ENCODE data around the gene LYRM4.

Gene LYRM4

GRCh38 chr6:5241252-5241651, 19.5 kb downstream of the LYRM4 start:
- no peak for DNase-seq

GRCh38 chr6:5238336-5238735, 22.4 kb downstream of the LYRM4 start:
- no peak for DNase-seq

GRCh38 chr6:5237805-5238204, 22.9 kb downstream of the LYRM4 start:
- no peak for DNase-seq

GRCh38 chr6:5235830-5236229, 24.9 kb downstream of the LYRM4 start:
- no peak for DNase-seq

GRCh38 chr6:5234874-5235273, 25.9 kb downstream of the LYRM4 start:
- no peak for DNase-seq

- DNase-seq = no peak
These were observed 29.5 kb downstream of the LYRM4 start for GRCh38 chr6:5231289-5231688.

GRCh38 chr6:5230081-5230480, 30.7 kb downstream of the LYRM4 start:
- no peak for DNase-seq

GRCh38 chr6:5229356-5229755, 31.4 kb downstream of the LYRM4 start:
- DNase-seq = no peak

- DNase-seq = no peak
These were observed 37.4 kb downstream of the LYRM4 start for GRCh38 chr6:5223309-5223708.

- DNase-seq = no peak
These were observed 40.3 kb downstream of the LYRM4 start for GRCh38 chr6:5220443-5220842.

- no peak for DNase-seq
These were observed 41.6 kb downstream of the LYRM4 start for GRCh38 chr6:5219011-5219691.

- DNase-seq = no peak
These were observed 43.4 kb downstream of the LYRM4 start for GRCh38 chr6:5217356-5217755.

GRCh38 chr6:5215799-5216198, 45.0 kb downstream of the LYRM4 start:
- no peak for DNase-seq

GRCh38 chr6:5215159-5215558, 45.6 kb downstream of the LYRM4 start:
- DNase-seq = no peak

- DNase-seq = no peak
These were observed 46.1 kb downstream of the LYRM4 start for GRCh38 chr6:5214570-5215052.

GRCh38 chr6:5213836-5214235, 46.9 kb downstream of the LYRM4 start:
- DNase-seq = no peak

- no peak for DNase-seq
These were observed 49.3 kb downstream of the LYRM4 start for GRCh38 chr6:5211492-5211891.

- no peak for DNase-seq
These were observed 52.2 kb downstream of the LYRM4 start for GRCh38 chr6:5208471-5208971.

GRCh38 chr6:5208057-5208456, 52.7 kb downstream of the LYRM4 start:
- DNase-seq = no peak

GRCh38 chr6:5206920-5207561, 53.7 kb downstream of the LYRM4 start:
- no peak for DNase-seq

GRCh38 chr6:5205877-5206850, 54.6 kb downstream of the LYRM4 start:
- peak; percentile 18 for DNase-seq

GRCh38 chr6:5205035-5205507, 55.7 kb downstream of the LYRM4 start:
- DNase-seq = no peak

GRCh38 chr6:5204376-5204775, 56.4 kb downstream of the LYRM4 start:
- DNase-seq = no peak
